SK-N-SH treated with all-trans-retinoic acid at 6 μM for 48 hours (cell line): Measurements from ENCODE around the gene MMP7.

ENCODE experiments used
- ATAC-seq: fragments of 200-7000 bp; cut with Tn5 transposase; 3 replicates; pipeline ENCODE4 v1.9.1; 2020; ENCODE audit warnings: mild to moderate bottlenecking, moderate library complexity
- ARNTL ChIP-seq: fragments of 450-650 bp; formaldehyde crosslinking; IDR thresholded peaks from 2 replicates; pipeline ENCODE4 v1.5.0; 2020; ENCODE audit warnings: low read depth, mild to moderate bottlenecking, moderate library complexity, borderline replicate concordance
- BACH2 ChIP-seq: fragments of 250-450 bp; sonication (Bioruptor Pico); IDR thresholded peaks from 2 replicates; pipeline ENCODE4 v1.9.0; 2021; ENCODE audit warnings: mild to moderate bottlenecking, borderline replicate concordance
- CSDC2 ChIP-seq: fragments of 250-450 bp; sonication (Bioruptor Pico); IDR thresholded peaks from 2 replicates; pipeline ENCODE4 v1.5.0; 2020; ENCODE audit warnings: mild to moderate bottlenecking, moderate library complexity
- ESRRG ChIP-seq: fragments of 250-450 bp; sonication (Bioruptor Pico); IDR thresholded peaks from 2 replicates; pipeline ENCODE4 v1.6.1; 2021; ENCODE audit warnings: mild to moderate bottlenecking
- GLIS3 ChIP-seq: fragments of 250-450 bp; sonication (Bioruptor Pico); IDR thresholded peaks from 2 replicates; pipeline ENCODE4 v1.5.0; 2020; ENCODE audit warnings: mild to moderate bottlenecking, moderate library complexity
- ISL1 ChIP-seq: fragments of 250-450 bp; sonication (Bioruptor Pico); IDR thresholded peaks from 2 replicates; pipeline ENCODE4 v2.1.2; 2022; ENCODE audit warnings: mild to moderate bottlenecking, moderate library complexity
- OSR1 ChIP-seq: fragments of 250-450 bp; sonication (Bioruptor Pico); IDR thresholded peaks from 2 replicates; pipeline ENCODE4 v1.8.0; 2022; ENCODE audit warnings: moderate library complexity, mild to moderate bottlenecking, inconsistent platforms
- PPARA ChIP-seq: fragments of 250-450 bp; sonication (Bioruptor Pico); IDR thresholded peaks from 2 replicates; pipeline ENCODE4 v1.5.0; 2020; ENCODE audit warnings: mild to moderate bottlenecking, borderline replicate concordance
- RARB ChIP-seq: fragments of 250-450 bp; sonication (Bioruptor Pico); IDR thresholded peaks from 2 replicates; pipeline ENCODE4 v1.8.0; 2021; ENCODE audit warnings: mild to moderate bottlenecking, moderate library complexity
- SNAI2 ChIP-seq: fragments of 250-450 bp; sonication (Bioruptor Pico); IDR thresholded peaks from 2 replicates; pipeline ENCODE4 v1.5.0; 2020; ENCODE audit warnings: mild to moderate bottlenecking, moderate library complexity
- TCF4 ChIP-seq: fragments of 250-450 bp; sonication (Bioruptor Pico); IDR thresholded peaks from 2 replicates; pipeline ENCODE4 v1.8.0; 2021; ENCODE audit warnings: mild to moderate bottlenecking, moderate library complexity, borderline replicate concordance
- TOX ChIP-seq: fragments of 250-450 bp; sonication (Bioruptor Pico); IDR thresholded peaks from 2 replicates; pipeline ENCODE4 v1.8.0; 2021; ENCODE audit warnings: mild to moderate bottlenecking, moderate library complexity, borderline replicate concordance
- ZC3H10 ChIP-seq: fragments of 250-450 bp; sonication (Bioruptor Pico); IDR thresholded peaks from 2 replicates; pipeline ENCODE4 v1.5.1; 2021; ENCODE audit warnings: mild to moderate bottlenecking, moderate library complexity
- ZFP3 ChIP-seq: fragments of 250-450 bp; sonication (Bioruptor Pico); IDR thresholded peaks from 2 replicates; pipeline ENCODE4 v1.5.0; 2020; ENCODE audit warnings: mild to moderate bottlenecking, moderate library complexity
- ZFP30 ChIP-seq: fragments of 450-650 bp; formaldehyde crosslinking; IDR thresholded peaks from 2 replicates; pipeline ENCODE4 v1.5.0; 2022; ENCODE audit warnings: mild to moderate bottlenecking, moderate library complexity
- ZNF565 ChIP-seq: fragments of 450-650 bp; formaldehyde crosslinking; conservative IDR thresholded peaks from 2 replicates; pipeline ENCODE4 v1.5.0; 2020; ENCODE audit warnings: low read depth, mild to moderate bottlenecking, moderate library complexity
- ZNF70 ChIP-seq: fragments of 450-650 bp; formaldehyde crosslinking; IDR thresholded peaks from 2 replicates; pipeline ENCODE4 v1.5.0; 2020; ENCODE audit warnings: mild to moderate bottlenecking, moderate library complexity
- ZNF8 ChIP-seq: fragments of 450-650 bp; formaldehyde crosslinking; IDR thresholded peaks from 2 replicates; pipeline ENCODE4 v1.5.0; 2020; ENCODE audit warnings: mild to moderate bottlenecking, moderate library complexity
- TF ChIP-seq, protein P1 (sequence below): fragments of 250-450 bp; sonication (Bioruptor Pico); IDR thresholded peaks from 2 replicates; pipeline ENCODE4 v1.8.0; 2020; ENCODE audit warnings: mild to moderate bottlenecking, moderate library complexity, borderline replicate concordance
- TF ChIP-seq, protein P2 (sequence below): fragments of 250-450 bp; sonication (Bioruptor Pico); IDR thresholded peaks from 2 replicates; pipeline ENCODE4 v1.5.1; 2020; ENCODE audit warnings: low read depth, mild to moderate bottlenecking, moderate library complexity
- TF ChIP-seq, protein P3 (sequence below): fragments of 250-450 bp; sonication (Bioruptor Pico); IDR thresholded peaks from 2 replicates; pipeline ENCODE4 v1.8.0; 2021; ENCODE audit warnings: low read depth, mild to moderate bottlenecking, moderate library complexity, borderline replicate concordance

The MMP7 gene

DNA sequence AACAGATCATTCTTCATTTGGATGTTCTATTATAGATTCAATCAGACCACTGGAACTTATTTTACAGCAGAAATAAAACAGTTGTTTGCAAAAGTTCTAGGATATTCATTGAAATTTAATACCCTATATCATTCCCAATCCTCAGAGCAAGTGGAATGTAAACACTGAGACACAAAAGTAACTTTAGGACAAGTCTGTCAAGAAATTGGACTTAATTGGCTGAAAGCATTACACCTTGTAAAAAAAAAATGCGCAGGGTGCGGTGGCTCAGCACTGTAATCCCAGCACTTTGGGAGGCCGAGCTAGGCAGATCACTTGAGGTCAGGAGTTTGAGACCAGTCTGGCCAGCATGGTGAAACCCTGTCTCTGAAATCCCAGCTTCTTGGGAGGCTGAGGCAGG, 48.1 kb downstream of the MMP7 start:
- TF ChIP-seq ZFP3 (CRISPR knock-in tag) (no peak), ESRRG (CRISPR knock-in tag) (no peak), ZNF70 (CRISPR knock-in tag) (no peak), TCF4 (no peak), ISL1 (CRISPR knock-in tag) (no peak), ZNF8 (CRISPR knock-in tag) (no peak), OSR1 (CRISPR knock-in tag) (no peak), BACH2 (no peak), TOX (CRISPR knock-in tag) (no peak)
- TF ChIP-seq, protein P1, sequence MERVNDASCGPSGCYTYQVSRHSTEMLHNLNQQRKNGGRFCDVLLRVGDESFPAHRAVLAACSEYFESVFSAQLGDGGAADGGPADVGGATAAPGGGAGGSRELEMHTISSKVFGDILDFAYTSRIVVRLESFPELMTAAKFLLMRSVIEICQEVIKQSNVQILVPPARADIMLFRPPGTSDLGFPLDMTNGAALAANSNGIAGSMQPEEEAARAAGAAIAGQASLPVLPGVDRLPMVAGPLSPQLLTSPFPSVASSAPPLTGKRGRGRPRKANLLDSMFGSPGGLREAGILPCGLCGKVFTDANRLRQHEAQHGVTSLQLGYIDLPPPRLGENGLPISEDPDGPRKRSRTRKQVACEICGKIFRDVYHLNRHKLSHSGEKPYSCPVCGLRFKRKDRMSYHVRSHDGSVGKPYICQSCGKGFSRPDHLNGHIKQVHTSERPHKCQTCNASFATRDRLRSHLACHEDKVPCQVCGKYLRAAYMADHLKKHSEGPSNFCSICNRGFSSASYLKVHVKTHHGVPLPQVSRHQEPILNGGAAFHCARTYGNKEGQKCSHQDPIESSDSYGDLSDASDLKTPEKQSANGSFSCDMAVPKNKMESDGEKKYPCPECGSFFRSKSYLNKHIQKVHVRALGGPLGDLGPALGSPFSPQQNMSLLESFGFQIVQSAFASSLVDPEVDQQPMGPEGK (CRISPR knock-in tag) = no peak
- TF ChIP-seq, protein P2, sequence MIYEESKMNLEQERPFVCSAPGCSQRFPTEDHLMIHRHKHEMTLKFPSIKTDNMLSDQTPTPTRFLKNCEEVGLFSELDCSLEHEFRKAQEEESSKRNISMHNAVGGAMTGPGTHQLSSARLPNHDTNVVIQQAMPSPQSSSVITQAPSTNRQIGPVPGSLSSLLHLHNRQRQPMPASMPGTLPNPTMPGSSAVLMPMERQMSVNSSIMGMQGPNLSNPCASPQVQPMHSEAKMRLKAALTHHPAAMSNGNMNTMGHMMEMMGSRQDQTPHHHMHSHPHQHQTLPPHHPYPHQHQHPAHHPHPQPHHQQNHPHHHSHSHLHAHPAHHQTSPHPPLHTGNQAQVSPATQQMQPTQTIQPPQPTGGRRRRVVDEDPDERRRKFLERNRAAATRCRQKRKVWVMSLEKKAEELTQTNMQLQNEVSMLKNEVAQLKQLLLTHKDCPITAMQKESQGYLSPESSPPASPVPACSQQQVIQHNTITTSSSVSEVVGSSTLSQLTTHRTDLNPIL (CRISPR knock-in tag) = no peak
- no peak for ATAC-seq

DNA sequence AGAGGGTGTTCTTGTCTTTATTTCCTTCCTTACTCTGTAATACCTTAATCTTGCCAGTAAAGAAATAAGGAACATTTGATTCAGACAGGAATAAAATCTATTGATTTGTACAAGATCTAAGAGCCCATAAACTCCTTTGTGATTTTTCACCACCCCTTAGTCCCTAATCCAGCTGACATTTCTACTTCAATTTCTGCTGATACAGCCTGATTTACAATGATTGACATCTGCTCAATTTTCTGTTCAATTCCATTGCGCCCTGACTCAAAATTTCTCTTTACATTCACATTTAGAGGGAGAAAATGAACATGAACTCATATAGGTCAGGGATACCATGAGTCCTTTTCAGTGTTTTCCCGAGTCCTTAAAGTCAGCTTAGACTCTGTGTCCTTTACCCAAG, 50.8 kb downstream of the MMP7 start:
- ATAC-seq = no peak
- no peak for TF ChIP-seq ZNF70 (CRISPR knock-in tag)
- TF ChIP-seq RARB (CRISPR knock-in tag) = no peak
- no peak for TF ChIP-seq ZFP3 (CRISPR knock-in tag)
- no peak for TF ChIP-seq ZNF8 (CRISPR knock-in tag)
- TF ChIP-seq OSR1 (CRISPR knock-in tag) = no peak
- no peak for TF ChIP-seq TOX (CRISPR knock-in tag)
- no peak for TF ChIP-seq BACH2

DNA sequence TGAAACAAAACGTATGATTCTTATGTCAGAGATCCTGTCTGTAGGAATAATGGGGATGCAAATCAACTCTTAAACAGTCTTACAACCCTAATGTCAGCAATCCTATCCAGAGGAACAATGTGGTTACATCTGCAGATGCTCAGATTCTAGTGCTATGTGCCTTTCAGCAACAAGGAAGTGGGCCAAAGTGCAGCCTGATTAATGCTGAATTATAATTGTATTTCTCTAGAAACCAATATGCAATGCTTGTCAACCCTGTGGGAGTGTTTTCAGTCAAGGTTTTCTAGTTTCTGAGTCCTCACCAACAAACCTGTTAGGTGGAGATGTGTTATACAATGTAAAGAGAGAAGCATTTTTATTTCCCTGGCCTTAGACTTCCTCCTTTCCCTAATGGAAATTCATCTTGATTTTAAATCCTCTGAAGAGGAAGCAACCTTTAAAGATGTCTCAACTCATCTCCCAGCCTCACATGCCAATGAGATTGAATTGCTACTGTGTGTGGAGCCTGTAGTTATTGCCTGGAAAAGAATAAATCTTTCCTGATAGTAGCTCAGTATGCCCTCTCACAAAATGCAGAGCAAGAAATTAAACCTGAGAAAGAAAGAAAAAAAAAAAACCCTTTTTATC, 51.8 kb downstream of the MMP7 start:
- no peak; the same call in 2 of the 3 replicates for ATAC-seq
- TF ChIP-seq ZFP30 (CRISPR knock-in tag) = no peak
- TF ChIP-seq, protein P2 (CRISPR knock-in tag) = no peak
- TF ChIP-seq, protein P3, sequence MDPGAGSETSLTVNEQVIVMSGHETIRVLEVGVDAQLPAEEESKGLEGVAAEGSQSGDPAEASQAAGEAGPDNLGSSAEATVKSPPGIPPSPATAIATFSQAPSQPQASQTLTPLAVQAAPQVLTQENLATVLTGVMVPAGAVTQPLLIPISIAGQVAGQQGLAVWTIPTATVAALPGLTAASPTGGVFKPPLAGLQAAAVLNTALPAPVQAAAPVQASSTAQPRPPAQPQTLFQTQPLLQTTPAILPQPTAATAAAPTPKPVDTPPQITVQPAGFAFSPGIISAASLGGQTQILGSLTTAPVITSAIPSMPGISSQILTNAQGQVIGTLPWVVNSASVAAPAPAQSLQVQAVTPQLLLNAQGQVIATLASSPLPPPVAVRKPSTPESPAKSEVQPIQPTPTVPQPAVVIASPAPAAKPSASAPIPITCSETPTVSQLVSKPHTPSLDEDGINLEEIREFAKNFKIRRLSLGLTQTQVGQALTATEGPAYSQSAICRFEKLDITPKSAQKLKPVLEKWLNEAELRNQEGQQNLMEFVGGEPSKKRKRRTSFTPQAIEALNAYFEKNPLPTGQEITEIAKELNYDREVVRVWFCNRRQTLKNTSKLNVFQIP = no peak
- TF ChIP-seq ZNF8 (CRISPR knock-in tag) = no peak
- no peak for TF ChIP-seq ARNTL (CRISPR knock-in tag)
- no peak for TF ChIP-seq SNAI2
- TF ChIP-seq OSR1 (CRISPR knock-in tag) = no peak
- no peak for TF ChIP-seq ZC3H10 (CRISPR knock-in tag)
- no peak for TF ChIP-seq ESRRG (CRISPR knock-in tag)
- no peak for TF ChIP-seq ZFP3 (CRISPR knock-in tag)
- TF ChIP-seq GLIS3 (CRISPR knock-in tag) = no peak
- no peak for TF ChIP-seq RARB (CRISPR knock-in tag)
- TF ChIP-seq TCF4 = no peak
- TF ChIP-seq, protein P1 (CRISPR knock-in tag) = no peak
- no peak for TF ChIP-seq PPARA
- TF ChIP-seq ZNF565 = no peak
- TF ChIP-seq BACH2 = no peak
- TF ChIP-seq ISL1 (CRISPR knock-in tag) = no peak
- TF ChIP-seq CSDC2 (CRISPR knock-in tag) = no peak
